Liver (tissue), 9 donors: ENCODE measurements around the gene MBP. TPM values are rescaled to one million over a fixed set of nuclear protein-coding genes. Genes with fewer than 3 reads are reported as not detected.

Experiments
- DNase-seq: peaks from one replicate; pipeline ENCODE4 v3.0.0-alpha.2; 2017; ENCODE audit warnings: low spot score
- H3K27ac ChIP-seq, 2 donors: one replicate each; pipeline ENCODE4 v1.7.0; 2013; ENCODE audit warnings: inconsistent platforms in 2 of 2, low read length in 2 of 2, control low read depth in 1 of 2, low read depth in 1 of 2, mild to moderate bottlenecking in 1 of 2
- H3K27me3 ChIP-seq, 4 donors: one replicate each; pipeline versions ENCODE4 v1.6.1 to v1.7.0; 2013; ENCODE audit warnings: low read length in 3 of 4, inconsistent platforms in 1 of 4, mild to moderate bottlenecking in 1 of 4, moderate library complexity in 1 of 4; ENCODE audit not compliant: control insufficient read depth in 4 of 4, insufficient read depth in 4 of 4
- H3K36me3 ChIP-seq, 4 donors: one replicate each; pipeline versions ENCODE4 v1.6.1 to v1.7.0; 2013; ENCODE audit warnings: low read length in 3 of 4, mild to moderate bottlenecking in 3 of 4, low read depth in 1 of 4, moderate library complexity in 1 of 4; ENCODE audit not compliant: control insufficient read depth in 4 of 4, insufficient read depth in 3 of 4
- H3K4me1 ChIP-seq, 4 donors: one replicate each; pipeline versions ENCODE4 v1.6.1 to v1.7.0; 2013; ENCODE audit warnings: low read length in 3 of 4, mild to moderate bottlenecking in 3 of 4, moderate library complexity in 1 of 4; ENCODE audit not compliant: control insufficient read depth in 4 of 4, insufficient read depth in 4 of 4
- H3K4me3 ChIP-seq, 3 donors: one replicate each; pipeline versions ENCODE4 v1.6.1 to v1.7.0; 2013; ENCODE audit warnings: low read length in 3 of 3, control low read depth in 1 of 3, low read depth in 1 of 3, mild to moderate bottlenecking in 1 of 3
- H3K9ac ChIP-seq, 2 donors: one replicate each; pipeline ENCODE4 v1.7.0; 2013; ENCODE audit warnings: low read length in 2 of 2, mild to moderate bottlenecking in 2 of 2, moderate library complexity in 2 of 2, control low read depth in 1 of 2, low read depth in 1 of 2
- H3K9me3 ChIP-seq, 4 donors: one replicate each; pipeline versions ENCODE4 v1.6.1 to v1.7.0; 2013; ENCODE audit warnings: low read length in 3 of 4; ENCODE audit not compliant: control insufficient read depth in 4 of 4
- CTCF ChIP-seq: fragments of 150-350 bp; IDR thresholded peaks from 2 replicates; pipeline ENCODE4 v1.5.1; 2017; ENCODE audit warnings: improper control_type of control experiment, low read depth, low read length; ENCODE audit not compliant: missing input control
- GABPA ChIP-seq, 2 donors: IDR thresholded peaks in 1 of 2; conservative IDR thresholded peaks in 1 of 2; 2 replicates each; pipeline ENCODE4 v1.6.1; 2016; ENCODE audit warnings: antibody characterized with exemption in 2 of 2, mild to moderate bottlenecking in 1 of 2, moderate library complexity in 1 of 2
- HNF4G ChIP-seq: IDR thresholded peaks from 2 replicates; pipeline ENCODE4 v1.6.1; 2016; ENCODE audit warnings: antibody characterized with exemption
- REST ChIP-seq: IDR thresholded peaks from 2 replicates; pipeline ENCODE4 v1.6.1; 2016; ENCODE audit warnings: antibody characterized with exemption, mild to moderate bottlenecking
- SP1 ChIP-seq: IDR thresholded peaks from 2 replicates; pipeline ENCODE4 v1.6.1; 2018; ENCODE audit warnings: antibody characterized with exemption, mild to moderate bottlenecking
- TAF1 ChIP-seq: conservative IDR thresholded peaks from 2 replicates; pipeline ENCODE4 v1.6.1; 2016; ENCODE audit warnings: antibody characterized with exemption, mild to moderate bottlenecking
- WGBS: extraction: QIAGEN DNeasy Blood & Tissue Kit; methylation state at CpG from one replicate; pipeline ENCODE4 v1.1.7; 2013; 5-methylcytosine and 5-hydroxymethylcytosine counted together
- polyA plus RNA-seq, 2 donors: library from polyadenylated mRNA; stranded (reverse) in 1 of 2; unstranded in 1 of 2; fragments of 200-250 nt in 1 of 2; fragments of >200 nt in 1 of 2; fragmentation: Nextera tagmentation in 1 of 2; extraction: Ambion mirVana in 1 of 2; gene quantifications; one replicate each; pipeline versions ENCODE4 v1.2.1 to v1.2.3, GENCODE V29; 2013 to 2015
- total RNA-seq, 2 donors: library from RNA; depleted of rRNA; stranded (reverse); fragments of >200 nt; gene quantifications; one replicate each; pipeline ENCODE4 v1.2.3, GENCODE V29; 2014
- donor health status: healthy.
- donor health status: healthy.
- donor health status: healthy.
- donor health status: healthy.
- donor health status: healthy.

The MBP gene
- total and polyA plus RNA-seq, 4 donors: 9.7 to 23.3 (median 17.7) TPM

GRCh38 chr18:76975577-76976110 is 156.9 kb downstream of the MBP start:
- no peak overlapping the region for H3K4me3 ChIP-seq
- WGBS: 93% methylated on average over 14 of the region's 14 CpGs
- TF ChIP-seq REST: no peak
- peak; percentile 29 for DNase-seq
- H3K36me3 ChIP-seq: no peaks in the 10 kb centered on the region
- no peaks in the 10 kb centered on the region for H3K9me3 ChIP-seq
- H3K27me3 ChIP-seq: no peaks in the 10 kb centered on the region
- no peak overlapping the region for H3K27ac ChIP-seq
- H3K4me1 ChIP-seq: no peaks in the 10 kb centered on the region
- H3K9ac ChIP-seq: no peak overlapping the region

GRCh38 chr18:76974386-76974785 is 158.2 kb downstream of the MBP start:
- no peaks in the 10 kb centered on the region for H3K36me3 ChIP-seq
- TF ChIP-seq REST (no peak), HNF4G (no peak), SP1 (no peak), GABPA (IDR thresholded peaks at IDR 0.05 in 1 of 2, conservative IDR thresholded peaks at IDR 0.05 in 1 of 2) (no peak), CTCF (no peak), TAF1 (no peak)
- H3K27ac ChIP-seq: no peak overlapping the region
- no peak overlapping the region for H3K9ac ChIP-seq
- H3K27me3 ChIP-seq: no peaks in the 10 kb centered on the region
- no peak overlapping the region for H3K4me3 ChIP-seq
- no peaks in the 10 kb centered on the region for H3K9me3 ChIP-seq
- no peak for DNase-seq
- no peaks in the 10 kb centered on the region for H3K4me1 ChIP-seq
- 94% methylated on average over 5 of the region's 5 CpGs for WGBS
